ENCODE data around the gene SP7.
A peak's percentile ranks its signal among the peaks of the same experiment; 100 is the strongest.

DNA sequence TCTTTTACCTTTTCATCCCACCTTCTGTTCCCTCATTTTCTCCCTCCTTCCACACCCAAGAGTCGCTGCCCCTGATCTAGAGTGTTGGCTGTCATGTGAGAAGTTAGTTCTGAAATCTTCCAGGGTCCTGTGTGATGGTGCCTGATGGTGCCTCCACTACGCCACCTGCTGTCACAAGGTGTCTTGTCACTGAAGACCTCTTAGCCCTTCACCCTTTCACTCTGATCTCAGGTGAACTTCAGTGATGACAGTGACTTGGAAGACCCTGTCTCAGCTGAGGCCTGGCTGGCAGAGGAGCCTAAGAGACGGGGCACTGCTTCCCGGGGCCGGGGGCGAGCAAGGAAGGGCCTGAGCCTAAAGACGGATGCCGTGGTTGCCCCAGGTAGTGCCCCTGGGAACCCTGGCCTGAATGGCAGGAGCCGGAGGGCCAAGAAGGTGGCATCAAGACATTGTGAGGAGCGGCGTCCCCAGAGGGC lies 48.4 kb downstream of the SP7 start:
- TF ChIP-seq, protein P1, sequence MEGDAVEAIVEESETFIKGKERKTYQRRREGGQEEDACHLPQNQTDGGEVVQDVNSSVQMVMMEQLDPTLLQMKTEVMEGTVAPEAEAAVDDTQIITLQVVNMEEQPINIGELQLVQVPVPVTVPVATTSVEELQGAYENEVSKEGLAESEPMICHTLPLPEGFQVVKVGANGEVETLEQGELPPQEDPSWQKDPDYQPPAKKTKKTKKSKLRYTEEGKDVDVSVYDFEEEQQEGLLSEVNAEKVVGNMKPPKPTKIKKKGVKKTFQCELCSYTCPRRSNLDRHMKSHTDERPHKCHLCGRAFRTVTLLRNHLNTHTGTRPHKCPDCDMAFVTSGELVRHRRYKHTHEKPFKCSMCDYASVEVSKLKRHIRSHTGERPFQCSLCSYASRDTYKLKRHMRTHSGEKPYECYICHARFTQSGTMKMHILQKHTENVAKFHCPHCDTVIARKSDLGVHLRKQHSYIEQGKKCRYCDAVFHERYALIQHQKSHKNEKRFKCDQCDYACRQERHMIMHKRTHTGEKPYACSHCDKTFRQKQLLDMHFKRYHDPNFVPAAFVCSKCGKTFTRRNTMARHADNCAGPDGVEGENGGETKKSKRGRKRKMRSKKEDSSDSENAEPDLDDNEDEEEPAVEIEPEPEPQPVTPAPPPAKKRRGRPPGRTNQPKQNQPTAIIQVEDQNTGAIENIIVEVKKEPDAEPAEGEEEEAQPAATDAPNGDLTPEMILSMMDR (IDR thresholded peaks at IDR 0.05), result peak; percentile 55 to 83 (median 72)
- TF ChIP-seq POLR2A (IDR thresholded peaks at IDR 0.05), result no peak

Data from esophagus squamous epithelium (tissue), 4 donors.